Neural progenitor cell (in vitro differentiated cells): ENCODE measurements around the gene B3GAT1. TPM values are rescaled to one million over a fixed set of nuclear protein-coding genes. Genes with fewer than 3 reads are reported as not detected.

Source experiments
- DNase-seq: peaks from one replicate; pipeline ENCODE4 v3.0.0-alpha.2; 2016; ENCODE audit warnings: low spot score
- H2AFZ ChIP-seq: fragments of 200-600 bp; sonication (generic); replicated peaks from 2 replicates; pipeline ENCODE4 v1.6.1; 2016; ENCODE audit warnings: antibody characterized with exemption
- H3F3A ChIP-seq: fragments of 200-600 bp; sonication (generic); 2 replicates; pipeline ENCODE4 v1.6.1; 2016; ENCODE audit warnings: antibody characterized with exemption, low read depth
- H3K27ac ChIP-seq: fragments of 200-600 bp; sonication (generic); 2 replicates; pipeline ENCODE4 v1.5.1; 2016; ENCODE audit warnings: mild to moderate bottlenecking
- H3K27me3 ChIP-seq: fragments of 200-600 bp; sonication (generic); 2 replicates; pipeline ENCODE4 v1.6.1; 2016; ENCODE audit warnings: mild to moderate bottlenecking, moderate library complexity
- H3K36me3 ChIP-seq: fragments of 200-600 bp; sonication (generic); 2 replicates; pipeline ENCODE4 v1.5.1; 2016
- H3K4me1 ChIP-seq: fragments of 200-600 bp; sonication (generic); 2 replicates; pipeline ENCODE4 v1.6.1; 2016; ENCODE audit warnings: mixed run types
- H3K4me2 ChIP-seq: fragments of 200-600 bp; sonication (generic); 2 replicates; pipeline ENCODE4 v1.6.1; 2016
- H3K4me3 ChIP-seq: fragments of 200-600 bp; sonication (generic); 2 replicates; pipeline ENCODE4 v1.5.1; 2016
- H3K79me2 ChIP-seq: fragments of 200-600 bp; sonication (generic); 2 replicates; pipeline ENCODE4 v1.6.1; 2016; ENCODE audit warnings: low read depth
- H3K9ac ChIP-seq: fragments of 200-600 bp; sonication (generic); 2 replicates; pipeline ENCODE4 v1.6.1; 2016
- H3K9me3 ChIP-seq: fragments of 200-600 bp; sonication (generic); 2 replicates; pipeline ENCODE4 v1.5.1; 2016; ENCODE audit warnings: low read depth
- H4K20me1 ChIP-seq: fragments of 200-600 bp; sonication (generic); 2 replicates; pipeline ENCODE4 v1.6.1; 2016; ENCODE audit warnings: low read depth
- H3K27ac Mint-ChIP-seq: 3 replicates; pipeline ENCODE4 v1.8.0; 2021; ENCODE audit warnings: mixed read lengths
- H3K27me3 Mint-ChIP-seq: 2 replicates; pipeline ENCODE4 v1.8.0; 2022; ENCODE audit warnings: low read depth, mild to moderate bottlenecking, inconsistent platforms, moderate library complexity, mixed read lengths; ENCODE audit not compliant: insufficient read depth
- H3K36me3 Mint-ChIP-seq: 3 replicates; pipeline ENCODE4 v1.8.0; 2021; ENCODE audit warnings: mixed read lengths
- H3K4me1 Mint-ChIP-seq: 3 replicates; pipeline ENCODE4 v1.8.0; 2021; ENCODE audit warnings: mixed read lengths
- H3K4me3 Mint-ChIP-seq: 3 replicates; pipeline ENCODE4 v1.8.0; 2021; ENCODE audit warnings: mild to moderate bottlenecking, moderate library complexity, mixed read lengths
- H3K9me3 Mint-ChIP-seq: 3 replicates; pipeline ENCODE4 v1.8.0; 2020; ENCODE audit warnings: mixed read lengths
- EZH2 ChIP-seq: fragments of 200-600 bp; sonication (generic); IDR thresholded peaks from 2 replicates; pipeline ENCODE4 v1.6.1; 2017; ENCODE audit warnings: antibody characterized with exemption, mild to moderate bottlenecking, moderate library complexity
- EZH2phosphoT487 ChIP-seq: fragments of 200-600 bp; sonication (generic); IDR thresholded peaks from 2 replicates; pipeline ENCODE4 v1.6.1; 2017; ENCODE audit warnings: antibody characterized with exemption
- total RNA-seq: library from RNA; depleted of rRNA; stranded (reverse); fragments of >200 nt; gene quantifications from 2 replicates; pipeline ENCODE4 v1.2.3, GENCODE V29; 2015; ENCODE audit warnings: low replicate concordance
- TF ChIP-seq, protein P1 (sequence below): fragments of 200-600 bp; sonication (generic); IDR thresholded peaks from 2 replicates; pipeline ENCODE4 v1.5.1; 2017; ENCODE audit warnings: antibody characterized with exemption, mild to moderate bottlenecking

Gene B3GAT1
- total RNA-seq, 1 donor from 2014 or later: 11.0 TPM

DNA sequence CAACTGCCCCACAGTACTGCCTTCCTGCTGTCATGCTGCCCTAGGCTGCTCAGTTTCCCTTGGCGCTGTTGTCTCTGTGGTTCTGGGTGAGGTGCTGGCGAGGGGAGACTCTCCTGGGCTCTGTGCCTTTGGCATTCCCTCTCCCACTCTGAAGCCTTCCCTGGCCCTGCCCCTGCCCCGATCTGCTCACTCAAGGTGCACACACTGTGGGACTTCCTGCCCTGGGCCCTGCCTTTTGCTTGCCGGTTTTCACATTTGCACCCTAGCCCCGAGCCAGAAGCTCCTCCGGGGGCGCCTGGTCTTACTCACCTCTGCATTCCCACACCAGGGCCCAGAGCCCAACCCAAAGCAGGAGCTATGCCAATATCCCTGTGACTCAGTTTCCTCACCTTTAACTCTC, 12.0 kb downstream of the B3GAT1 start:
- no peak for DNase-seq
- H3K27me3 ChIP-seq: no peaks in the 10 kb centered on the region
- H3K27ac ChIP-seq: no peak overlapping the region
- no peaks in the 10 kb centered on the region for H3F3A ChIP-seq
- H3K79me2 ChIP-seq: peaks cover 38% of the 10 kb centered on the region
- H3K4me1 ChIP-seq: no peaks in the 10 kb centered on the region
- H3K9ac ChIP-seq: no peak overlapping the region
- Mint-ChIP-seq H3K27me3 (no peaks in the 10 kb centered on the region), H3K4me3 (no peak overlapping the region), H3K36me3 (peaks cover 15% of the 10 kb centered on the region), H3K9me3 (no peaks in the 10 kb centered on the region), H3K27ac (no peak overlapping the region), H3K4me1 (peaks cover 13% of the 10 kb centered on the region)
- no peaks in the 10 kb centered on the region for H3K9me3 ChIP-seq
- no peak overlapping the region for H3K4me2 ChIP-seq
- peaks cover 3% of the 10 kb centered on the region for H3K36me3 ChIP-seq
- no peak for TF ChIP-seq EZH2
- TF ChIP-seq, protein P1, sequence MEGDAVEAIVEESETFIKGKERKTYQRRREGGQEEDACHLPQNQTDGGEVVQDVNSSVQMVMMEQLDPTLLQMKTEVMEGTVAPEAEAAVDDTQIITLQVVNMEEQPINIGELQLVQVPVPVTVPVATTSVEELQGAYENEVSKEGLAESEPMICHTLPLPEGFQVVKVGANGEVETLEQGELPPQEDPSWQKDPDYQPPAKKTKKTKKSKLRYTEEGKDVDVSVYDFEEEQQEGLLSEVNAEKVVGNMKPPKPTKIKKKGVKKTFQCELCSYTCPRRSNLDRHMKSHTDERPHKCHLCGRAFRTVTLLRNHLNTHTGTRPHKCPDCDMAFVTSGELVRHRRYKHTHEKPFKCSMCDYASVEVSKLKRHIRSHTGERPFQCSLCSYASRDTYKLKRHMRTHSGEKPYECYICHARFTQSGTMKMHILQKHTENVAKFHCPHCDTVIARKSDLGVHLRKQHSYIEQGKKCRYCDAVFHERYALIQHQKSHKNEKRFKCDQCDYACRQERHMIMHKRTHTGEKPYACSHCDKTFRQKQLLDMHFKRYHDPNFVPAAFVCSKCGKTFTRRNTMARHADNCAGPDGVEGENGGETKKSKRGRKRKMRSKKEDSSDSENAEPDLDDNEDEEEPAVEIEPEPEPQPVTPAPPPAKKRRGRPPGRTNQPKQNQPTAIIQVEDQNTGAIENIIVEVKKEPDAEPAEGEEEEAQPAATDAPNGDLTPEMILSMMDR: no peak
- peaks cover 51% of the 10 kb centered on the region for H4K20me1 ChIP-seq
- H2AFZ ChIP-seq: no peak overlapping the region
- no peak overlapping the region for H3K4me3 ChIP-seq

DNA sequence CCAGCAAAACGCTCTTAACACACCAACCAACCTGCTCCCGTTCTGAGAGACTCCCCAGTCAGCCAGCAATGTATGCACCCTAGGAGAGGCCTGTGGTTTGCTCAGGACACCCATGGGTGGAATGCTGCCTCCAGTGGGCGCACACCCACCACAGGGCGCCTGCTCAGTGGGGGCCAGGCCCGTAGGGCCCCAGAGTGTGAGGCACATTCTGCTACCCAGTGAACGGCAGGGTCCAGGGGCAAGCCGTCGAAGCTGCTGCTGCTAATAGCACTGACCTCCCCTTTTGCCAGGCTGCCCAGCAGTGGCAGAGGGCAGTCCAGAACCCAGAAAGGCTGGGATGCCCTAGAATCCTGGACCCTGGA, 12.8 kb downstream of the B3GAT1 start:
- H3K9me3 ChIP-seq: no peaks in the 10 kb centered on the region
- H3K79me2 ChIP-seq: peaks cover 36% of the 10 kb centered on the region
- H3K27ac ChIP-seq: no peak overlapping the region
- peaks cover 3% of the 10 kb centered on the region for H3K36me3 ChIP-seq
- DNase-seq: no peak
- Mint-ChIP-seq H3K9me3 (no peaks in the 10 kb centered on the region), H3K27me3 (no peaks in the 10 kb centered on the region), H3K36me3 (peaks cover 15% of the 10 kb centered on the region), H3K4me1 (peaks cover 20% of the 10 kb centered on the region), H3K4me3 (no peak overlapping the region), H3K27ac (no peak overlapping the region)
- H3K4me3 ChIP-seq: no peak overlapping the region
- H3F3A ChIP-seq: no peaks in the 10 kb centered on the region
- H2AFZ ChIP-seq: no peak overlapping the region
- no peak overlapping the region for H3K9ac ChIP-seq
- H3K4me2 ChIP-seq: no peak overlapping the region
- peaks cover under 1% of the 10 kb centered on the region for H3K4me1 ChIP-seq
- TF ChIP-seq, protein P1: no peak
- no peak for TF ChIP-seq EZH2
- TF ChIP-seq EZH2phosphoT487: no peak
- H4K20me1 ChIP-seq: peaks cover 55% of the 10 kb centered on the region
- no peaks in the 10 kb centered on the region for H3K27me3 ChIP-seq

DNA sequence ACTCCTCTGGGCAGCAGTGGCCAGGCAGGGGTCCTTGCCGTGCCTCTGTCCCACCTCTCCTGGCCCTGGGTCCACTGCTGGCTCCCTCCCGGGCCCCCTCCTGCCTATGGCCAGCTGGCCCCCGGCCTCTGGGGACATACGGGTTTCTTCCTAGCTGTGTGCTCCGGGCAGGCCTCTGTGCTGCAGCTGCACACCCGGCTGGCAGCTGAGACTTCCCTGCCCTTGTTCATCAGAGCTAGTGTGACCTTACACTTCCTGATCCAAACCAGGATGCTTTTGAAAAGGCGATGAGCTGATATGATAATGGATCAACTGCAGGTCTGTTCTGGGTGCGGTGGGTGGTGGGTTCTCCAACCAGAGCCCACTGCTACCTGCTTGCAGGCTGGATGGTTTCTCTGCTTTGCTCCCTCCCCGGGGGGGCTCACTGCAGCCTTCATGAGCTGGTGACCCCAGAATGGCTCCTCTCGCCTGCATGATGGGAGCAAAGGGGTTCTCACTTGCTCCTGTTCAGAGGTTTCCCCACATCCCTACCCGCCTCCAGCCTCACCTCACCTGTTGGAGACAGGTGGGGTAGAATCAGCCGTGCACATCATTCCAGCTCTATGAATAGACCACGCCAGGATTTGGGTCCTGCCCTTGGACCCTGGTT, 13.3 kb downstream of the B3GAT1 start:
- H3K9me3 Mint-ChIP-seq: no peaks in the 10 kb centered on the region
- Histone ChIP-seq H3K36me3 (peaks cover 3% of the 10 kb centered on the region), H3K27ac (no peak overlapping the region), H4K20me1 (peaks cover 57% of the 10 kb centered on the region), H2AFZ (no peak overlapping the region), H3K4me2 (no peak overlapping the region), H3K79me2 (peaks cover 33% of the 10 kb centered on the region), H3K27me3 (no peaks in the 10 kb centered on the region), H3K9ac (no peak overlapping the region), H3K4me1 (peaks cover 6% of the 10 kb centered on the region), H3K4me3 (no peak overlapping the region), H3K9me3 (no peaks in the 10 kb centered on the region), H3F3A (no peaks in the 10 kb centered on the region)
- H3K4me3 Mint-ChIP-seq: no peak overlapping the region
- peaks cover 24% of the 10 kb centered on the region for H3K4me1 Mint-ChIP-seq
- H3K27ac Mint-ChIP-seq: no peak overlapping the region
- H3K27me3 Mint-ChIP-seq: no peaks in the 10 kb centered on the region
- TF ChIP-seq, protein P1: no peak
- TF ChIP-seq EZH2 (no peak), EZH2phosphoT487 (no peak)
- H3K36me3 Mint-ChIP-seq: peaks cover 11% of the 10 kb centered on the region
- no peak for DNase-seq
